ENCODE data around the gene PCLAF.

GRCh38 chr15:64412216-64412615, 31.0 kb upstream of the PCLAF start:
- no peak for TF ChIP-seq CTCF (IDR thresholded peaks at IDR 0.05 in 8 of 11, conservative IDR thresholded peaks at IDR 0.05 in 3 of 11)
- no peak for TF ChIP-seq POLR2A (IDR thresholded peaks at IDR 0.05)
